Activated CD4-positive, alpha-beta T cell treated with anti-CD3 and anti-CD28 coated beads, Interleukin-2, amount 50 U/mL, for 16 hours (primary cell): ENCODE results near the gene SPAG4.

Source experiments
- DNase-seq: peaks from one replicate; pipeline ENCODE4 v3.0.0-alpha.2; 2020

The SPAG4 gene

DNA sequence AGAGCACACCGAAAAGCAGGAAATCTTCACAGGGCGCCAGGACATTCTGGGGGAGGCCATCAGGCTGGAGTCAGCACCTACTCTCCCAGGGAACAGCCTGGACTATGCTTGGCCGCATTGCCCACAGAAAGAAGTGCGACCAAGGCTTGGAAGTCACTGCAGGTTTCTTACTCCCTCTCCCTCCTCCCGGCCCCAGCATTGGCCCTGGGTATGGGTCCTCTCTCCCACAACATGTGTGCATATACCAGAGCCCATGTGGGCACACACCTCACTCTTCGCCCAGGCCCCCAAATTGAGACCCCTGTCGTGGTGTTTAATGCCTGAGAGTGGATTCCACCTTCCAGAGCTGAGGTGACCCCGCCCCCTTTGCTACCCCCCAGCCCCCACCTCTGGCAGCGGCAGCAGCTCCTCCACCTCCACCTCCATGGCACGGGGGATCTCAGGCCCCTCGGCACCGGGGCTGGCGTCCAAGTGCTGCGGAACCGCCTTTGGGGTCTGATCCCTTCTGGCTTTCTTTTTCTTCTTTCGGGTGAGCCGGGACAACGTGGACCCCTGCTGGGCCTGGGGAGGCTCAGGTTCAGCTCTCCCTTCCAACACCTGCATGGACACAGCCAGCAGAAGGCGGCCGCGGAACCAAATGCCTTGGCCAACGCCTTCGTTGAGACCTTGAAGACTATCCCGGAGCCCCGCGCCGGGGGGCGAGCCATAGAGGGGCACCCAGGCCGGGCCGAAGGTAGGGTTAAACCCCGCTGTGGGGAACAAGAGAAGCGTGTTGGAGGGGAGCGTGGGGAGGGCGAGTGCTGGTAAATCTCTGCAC is 15.2 kb upstream of the SPAG4 start:
- no peak for DNase-seq

DNA sequence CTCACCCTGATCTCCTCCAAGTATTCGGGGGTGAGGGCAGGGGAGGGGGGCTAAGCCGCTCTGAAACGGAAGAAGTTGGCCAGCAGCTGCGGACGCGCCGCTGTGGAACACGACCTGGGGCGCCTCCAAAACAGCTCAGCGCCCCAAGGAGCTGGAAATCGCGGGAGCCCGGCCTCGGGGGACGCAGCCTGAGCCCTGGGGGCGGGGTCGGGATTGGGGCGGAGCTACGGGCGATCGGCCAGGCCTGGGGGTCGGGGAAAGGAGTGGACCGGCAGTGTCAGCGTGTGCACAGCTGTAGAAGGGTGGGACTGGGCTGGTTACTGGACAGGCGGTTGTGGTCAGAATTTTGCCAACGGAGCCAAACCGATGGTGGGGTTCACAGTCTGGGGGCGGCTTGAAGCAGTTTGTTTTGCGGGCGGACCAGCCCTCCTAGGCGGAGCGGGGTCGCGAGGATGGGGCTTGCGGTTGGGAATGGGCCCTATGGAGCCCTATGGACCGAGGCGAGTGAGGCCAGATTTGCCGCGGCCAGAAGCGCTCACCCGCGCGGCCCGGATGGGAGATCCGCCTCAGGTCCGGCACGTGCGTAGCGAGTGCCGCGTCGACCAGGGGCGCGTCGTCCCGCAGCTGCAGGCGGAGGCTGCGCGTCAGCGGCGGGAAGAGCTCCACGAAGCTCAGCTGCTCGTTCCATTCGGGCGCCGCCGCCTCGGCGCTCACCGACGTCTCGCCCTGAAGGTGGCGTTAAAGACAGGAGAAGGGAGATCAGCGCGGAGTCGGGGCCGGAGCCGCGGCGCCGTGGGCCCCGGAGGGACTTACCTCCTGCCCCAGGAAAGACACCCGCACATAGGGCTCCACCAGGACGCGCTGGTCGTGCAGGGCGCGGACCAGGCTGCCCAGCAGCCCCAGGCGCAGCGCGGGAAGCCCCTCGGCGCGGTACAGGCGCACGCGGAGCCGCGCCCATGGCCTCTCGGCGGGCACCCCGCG is 14.3 kb upstream of the SPAG4 start:
- DNase-seq, result peak; percentile 79

DNA sequence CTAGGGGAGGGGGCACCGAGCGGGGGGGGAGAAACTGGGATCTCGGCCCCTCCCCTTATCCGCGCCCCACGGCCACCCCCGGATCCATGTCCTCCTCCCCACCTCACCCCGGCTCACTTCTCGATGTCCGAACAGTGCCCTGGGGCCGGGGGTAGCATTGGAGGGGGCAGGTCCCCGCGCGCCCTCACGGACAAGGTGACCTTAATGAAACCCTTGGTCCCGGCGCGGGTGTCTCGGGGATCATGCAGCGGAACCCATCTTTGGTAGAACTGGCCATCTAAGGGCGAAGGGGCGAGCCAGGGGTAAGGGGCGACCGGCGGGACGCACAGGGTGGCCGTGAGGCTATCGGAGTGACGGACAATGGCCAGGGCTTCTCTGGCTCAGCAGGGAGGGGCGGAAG is 13.6 kb upstream of the SPAG4 start:
- no peak for DNase-seq

DNA sequence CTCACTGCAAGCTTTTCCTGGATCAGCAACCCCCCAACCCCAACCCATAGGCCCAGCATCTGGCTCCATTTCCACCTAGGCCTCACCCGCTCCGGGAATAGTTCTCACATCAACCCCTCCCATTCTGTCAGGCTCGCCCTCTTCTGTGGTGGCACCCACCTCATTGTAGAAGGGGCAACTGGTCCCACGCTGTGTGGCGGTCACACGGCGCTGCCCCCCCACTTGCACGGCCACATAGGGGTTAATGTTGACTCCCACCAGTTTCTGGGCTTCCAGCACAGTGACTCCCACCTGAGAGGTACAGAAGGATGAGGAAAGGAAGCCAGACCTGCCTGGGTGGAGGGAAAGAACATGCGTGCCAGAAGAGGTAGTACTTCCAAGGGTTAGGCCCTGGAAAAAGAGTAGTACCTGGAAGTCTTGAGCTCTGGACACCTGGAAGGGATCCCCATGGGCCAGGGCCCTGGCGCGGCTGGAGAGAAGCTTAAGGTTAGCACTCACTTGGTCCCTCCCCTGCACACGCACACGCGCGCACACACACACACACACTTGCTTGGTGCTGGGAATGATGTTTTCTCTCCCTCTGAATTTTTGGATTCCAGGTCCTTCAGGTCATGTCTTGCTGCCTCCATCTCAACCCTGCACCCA is 12.7 kb upstream of the SPAG4 start:
- DNase-seq, result no peak

DNA sequence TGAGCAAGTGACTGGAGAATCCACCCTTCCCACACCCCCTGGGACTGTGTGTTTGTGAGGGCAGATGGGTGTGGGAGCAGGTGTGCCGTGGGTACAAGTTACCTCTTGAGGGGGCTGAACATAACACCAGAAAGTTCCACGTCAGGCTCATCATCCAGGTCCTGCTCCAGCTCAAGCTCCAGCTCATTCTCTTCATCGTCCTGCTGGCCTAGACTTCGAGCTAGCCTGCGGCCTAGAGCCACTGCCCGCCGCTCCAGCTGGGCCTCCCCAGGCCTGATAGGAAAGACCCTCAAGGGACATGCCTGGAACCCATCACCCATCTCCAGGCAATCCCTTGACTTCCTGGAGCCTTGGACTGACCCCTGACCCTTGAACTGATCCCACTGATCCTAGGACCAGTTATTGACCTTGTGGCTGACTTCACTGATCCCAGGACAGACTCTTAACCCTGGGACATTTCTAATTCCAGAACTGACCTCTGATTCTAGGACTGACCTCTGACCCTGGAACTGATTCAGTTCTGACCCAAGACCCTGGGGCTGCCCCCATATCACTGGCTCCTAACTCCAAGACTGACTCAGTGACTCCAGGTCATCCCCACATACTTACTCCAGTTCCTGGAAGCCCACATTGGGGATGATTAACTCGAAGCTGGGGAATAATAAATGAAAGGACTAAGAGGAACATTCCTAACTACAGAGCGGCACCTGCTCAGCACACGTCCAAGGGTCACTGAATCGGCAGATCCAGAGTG is 11.8 kb upstream of the SPAG4 start:
- DNase-seq, result no peak

DNA sequence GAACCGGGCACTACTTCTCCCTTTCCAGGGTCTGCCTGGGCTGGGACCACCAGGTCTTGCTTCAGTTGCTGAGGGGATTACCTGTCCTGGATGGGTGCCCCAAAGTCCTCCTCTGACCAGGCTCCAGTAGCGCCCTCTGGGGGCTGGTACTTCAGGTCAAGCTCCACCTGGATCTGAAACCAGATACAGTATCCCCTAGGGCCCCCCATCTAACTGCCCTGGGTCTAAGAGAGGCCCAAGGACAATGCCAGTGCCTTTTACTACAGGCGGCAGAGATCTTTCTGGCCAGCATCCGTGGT is 11.2 kb upstream of the SPAG4 start:
- peak; percentile 15 for DNase-seq

DNA sequence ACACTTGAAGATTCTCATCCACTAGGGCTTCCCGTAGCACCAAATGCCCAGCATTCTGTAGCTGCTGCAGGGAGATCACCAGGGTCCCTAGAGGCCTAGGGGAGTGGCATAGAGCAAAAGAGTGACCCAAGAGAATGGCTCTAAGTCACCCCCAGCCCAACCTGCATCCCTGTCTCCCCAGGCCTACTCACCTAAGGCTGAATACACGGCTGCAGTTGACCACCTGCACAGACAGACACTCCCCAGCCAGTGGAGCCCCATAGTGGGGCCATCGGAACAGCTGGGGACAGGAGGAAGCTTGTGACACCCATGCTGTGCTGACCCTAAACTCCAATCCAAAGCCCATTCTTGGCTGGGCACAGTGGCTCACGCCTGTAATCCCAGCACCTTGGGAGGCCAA is 9.5 kb upstream of the SPAG4 start:
- DNase-seq, result no peak

DNA sequence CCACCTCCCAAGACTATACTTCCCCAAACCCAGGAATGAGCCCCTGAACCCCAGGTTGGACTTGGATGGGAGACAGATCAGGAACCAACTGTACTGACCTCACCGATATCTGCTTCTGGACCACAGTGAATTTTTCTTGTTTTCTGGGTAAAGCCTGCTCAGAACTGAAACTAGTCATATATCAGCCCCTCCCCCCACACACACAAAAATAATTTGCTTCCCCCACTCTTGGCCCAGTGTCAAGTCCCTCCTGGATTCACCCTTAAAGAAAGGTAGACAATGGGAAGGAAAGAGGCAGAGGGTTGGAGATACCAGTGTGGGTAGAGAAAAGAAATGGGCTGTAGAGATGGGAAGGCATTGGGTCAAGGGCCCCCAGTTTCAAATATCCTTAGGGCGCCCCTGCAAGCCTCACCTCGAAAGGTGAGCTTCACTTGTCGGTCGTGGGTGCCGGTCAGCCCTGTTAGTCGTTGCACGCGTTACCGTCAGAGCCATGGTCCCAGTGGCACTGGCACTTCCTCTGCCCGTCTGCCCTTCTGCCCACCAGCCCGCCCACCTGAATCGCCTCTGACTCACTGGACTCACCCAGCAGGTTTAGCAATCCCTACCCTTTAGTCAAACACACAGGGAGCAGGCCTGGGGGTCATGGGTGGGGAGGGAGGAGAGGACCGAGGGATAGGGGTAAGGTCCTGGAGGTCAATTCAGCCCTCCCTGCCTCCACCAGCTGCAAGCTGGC is 8.5 kb upstream of the SPAG4 start:
- no peak for DNase-seq

DNA sequence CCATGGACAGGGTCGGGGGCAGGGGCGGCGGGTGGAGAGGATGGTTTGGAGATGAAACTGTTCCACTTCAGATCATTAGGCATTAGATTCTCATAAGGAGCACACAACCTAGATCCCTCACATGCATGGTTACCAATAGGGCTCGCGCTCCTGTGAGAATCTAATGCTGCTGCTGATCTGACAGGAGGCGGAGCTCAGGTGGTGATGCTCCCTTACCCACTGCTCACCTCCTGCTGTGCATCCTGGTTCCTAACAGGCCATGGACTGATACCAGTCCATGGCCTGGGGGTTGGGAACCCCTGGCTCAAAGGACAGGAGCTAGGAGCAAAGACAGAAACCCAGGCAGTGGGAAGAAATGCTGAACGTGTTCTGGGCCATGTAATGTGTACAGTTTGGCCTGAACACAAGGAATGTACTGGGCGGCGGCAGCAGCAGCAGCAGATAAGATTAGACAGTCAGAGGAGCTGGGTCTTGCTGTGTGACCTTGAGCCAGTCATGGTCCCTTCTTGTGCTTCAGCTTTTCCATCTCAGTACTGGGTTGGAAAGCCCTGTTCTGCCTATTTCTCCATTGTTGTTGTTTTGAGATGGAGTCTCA is 4.7 kb upstream of the SPAG4 start:
- no peak for DNase-seq

DNA sequence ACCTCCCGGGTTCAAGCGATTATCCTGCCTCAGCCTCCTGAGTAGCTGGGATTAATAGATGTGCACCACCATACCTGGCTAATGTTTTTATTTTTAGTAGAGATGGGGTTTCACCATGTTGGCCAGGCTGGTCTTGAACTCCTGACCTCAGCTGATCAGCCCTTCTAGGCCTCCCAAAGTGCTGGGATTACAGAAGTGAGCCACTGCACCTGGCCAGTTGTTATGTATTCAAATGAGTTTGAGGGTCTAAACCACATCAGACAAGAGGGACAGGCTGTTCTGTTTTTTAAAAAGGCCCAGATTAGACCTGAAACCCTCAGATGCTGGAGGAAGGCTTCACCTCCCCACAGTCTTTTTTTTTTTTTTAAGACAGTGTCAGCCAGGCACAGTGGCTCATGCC is 4.1 kb upstream of the SPAG4 start:
- no peak for DNase-seq

DNA sequence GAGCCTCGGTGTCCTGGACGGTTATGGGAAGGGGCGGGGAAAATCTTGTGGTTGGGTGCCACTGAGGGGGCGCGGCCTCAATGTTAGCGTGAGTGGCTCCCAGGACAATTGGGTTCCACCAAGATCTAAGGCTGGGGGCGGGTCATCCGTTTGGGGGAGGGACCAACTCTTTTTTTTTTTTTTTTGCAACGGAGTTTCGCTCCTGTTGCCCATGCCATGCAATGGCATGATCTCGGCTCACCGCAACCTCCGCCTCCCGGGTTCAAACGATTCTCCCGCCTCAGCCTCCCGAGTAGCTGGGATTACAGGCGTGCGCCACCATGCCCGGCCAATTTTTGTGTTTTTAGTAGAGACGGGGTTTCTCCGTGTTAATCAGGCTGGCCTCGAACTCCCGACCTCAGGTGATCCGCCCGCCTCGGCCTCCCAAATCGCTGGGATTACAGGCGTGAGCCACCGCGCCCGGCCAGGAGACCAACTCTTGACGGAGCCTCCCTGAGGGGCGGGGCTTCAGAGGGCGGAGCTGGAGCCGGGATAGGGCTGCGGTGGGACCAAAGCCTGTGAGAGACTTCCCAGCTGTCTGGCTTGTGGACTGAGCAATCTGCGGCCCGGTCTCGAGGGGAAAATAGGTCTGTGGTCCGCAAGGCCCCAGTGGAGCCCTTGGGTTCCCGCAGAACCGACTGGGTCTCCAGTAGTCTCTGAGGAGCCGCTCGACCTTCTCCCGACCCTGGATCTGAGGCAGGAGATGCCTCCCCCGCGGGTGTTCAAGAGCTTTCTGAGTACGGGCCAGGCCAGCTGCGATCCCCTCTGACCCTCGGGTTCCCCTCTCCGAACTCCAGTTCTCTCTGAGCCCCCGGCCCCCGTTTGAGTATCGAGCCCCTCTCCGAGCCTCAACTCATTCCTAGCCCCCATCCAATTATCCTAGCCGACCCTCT is 1.1 kb downstream of the SPAG4 start:
- peak; percentile 50 for DNase-seq

DNA sequence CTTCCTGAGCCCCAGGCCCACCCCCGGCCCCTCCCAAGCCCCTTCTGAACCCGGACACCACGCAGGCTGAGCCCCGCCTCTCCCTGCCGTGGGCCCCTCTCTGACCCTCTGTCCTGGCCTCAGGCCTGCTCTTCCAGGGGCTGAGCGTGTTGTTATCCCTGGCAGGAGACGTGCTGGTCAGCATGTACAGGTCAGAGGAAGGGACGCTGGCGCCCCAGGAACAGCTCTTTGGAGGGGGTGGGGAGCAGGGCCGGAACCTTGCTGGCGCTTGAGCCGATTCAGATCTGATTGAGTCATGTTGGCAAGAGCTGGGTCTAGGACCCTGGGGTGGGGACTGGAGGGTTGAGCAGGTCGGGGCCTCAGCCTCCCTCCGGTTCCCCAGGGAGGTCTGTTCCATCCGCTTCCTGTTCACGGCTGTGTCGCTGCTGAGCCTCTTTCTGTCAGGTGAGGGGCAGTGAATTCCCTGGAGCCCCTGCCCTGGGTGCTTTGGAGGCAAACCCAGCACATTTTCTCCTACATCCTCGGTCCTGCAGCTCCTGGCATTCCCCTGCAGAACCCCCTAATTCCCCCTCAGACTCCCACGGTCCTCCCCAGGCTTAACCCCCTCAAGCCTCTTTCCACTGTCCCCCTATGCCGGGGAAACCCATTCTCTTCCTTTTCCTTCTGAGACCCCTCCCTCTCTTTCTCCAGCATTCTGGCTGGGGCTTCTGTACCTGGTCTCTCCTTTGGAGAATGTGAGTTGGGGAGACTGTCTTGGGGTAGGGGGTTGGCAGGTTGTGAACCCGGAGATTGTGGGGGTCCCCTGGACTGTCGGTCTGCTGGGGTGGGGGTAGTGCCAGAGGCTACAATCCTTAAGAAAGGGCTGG is 2.0 kb downstream of the SPAG4 start:
- peak; percentile 57 for DNase-seq

DNA sequence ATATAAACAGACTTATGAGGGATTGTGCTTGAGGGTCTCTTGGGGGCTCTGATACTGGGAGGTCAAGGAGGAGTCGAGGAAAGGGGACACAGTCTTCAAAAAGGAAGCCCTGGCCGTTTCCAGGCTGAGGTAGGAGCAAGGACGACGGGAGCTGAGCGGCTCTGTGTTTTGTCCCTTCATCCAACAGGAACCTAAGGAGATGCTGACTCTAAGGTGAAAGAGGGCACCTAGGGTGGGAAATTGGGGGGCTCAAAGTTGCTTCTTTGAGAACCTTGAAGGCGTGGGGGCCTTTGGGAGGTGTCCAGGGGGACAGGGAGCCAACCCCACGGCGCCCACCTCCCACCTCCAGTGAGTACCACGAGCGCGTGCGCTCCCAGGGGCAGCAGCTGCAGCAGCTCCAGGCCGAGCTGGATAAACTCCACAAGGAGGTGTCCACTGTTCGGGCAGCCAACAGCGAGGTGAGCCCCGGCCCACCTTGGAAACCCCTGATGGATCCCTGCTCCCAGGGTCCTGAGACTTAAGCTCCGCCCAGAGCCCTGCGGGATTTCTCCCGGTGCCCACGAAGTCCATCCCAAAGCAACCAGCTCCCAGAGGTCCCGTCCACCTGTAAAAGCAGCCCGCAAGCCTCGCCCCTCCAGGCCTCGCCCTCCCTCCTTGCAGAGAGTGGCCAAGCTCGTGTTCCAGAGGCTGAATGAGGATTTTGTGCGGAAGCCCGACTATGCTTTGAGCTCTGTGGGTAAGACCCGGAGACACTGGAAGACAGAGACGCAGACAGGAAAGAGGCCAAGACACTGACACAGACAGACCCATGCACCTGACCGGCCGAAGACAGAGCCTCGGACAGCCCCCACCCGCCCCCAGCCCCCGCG is 2.9 kb downstream of the SPAG4 start:
- DNase-seq, result peak; percentile 27

DNA sequence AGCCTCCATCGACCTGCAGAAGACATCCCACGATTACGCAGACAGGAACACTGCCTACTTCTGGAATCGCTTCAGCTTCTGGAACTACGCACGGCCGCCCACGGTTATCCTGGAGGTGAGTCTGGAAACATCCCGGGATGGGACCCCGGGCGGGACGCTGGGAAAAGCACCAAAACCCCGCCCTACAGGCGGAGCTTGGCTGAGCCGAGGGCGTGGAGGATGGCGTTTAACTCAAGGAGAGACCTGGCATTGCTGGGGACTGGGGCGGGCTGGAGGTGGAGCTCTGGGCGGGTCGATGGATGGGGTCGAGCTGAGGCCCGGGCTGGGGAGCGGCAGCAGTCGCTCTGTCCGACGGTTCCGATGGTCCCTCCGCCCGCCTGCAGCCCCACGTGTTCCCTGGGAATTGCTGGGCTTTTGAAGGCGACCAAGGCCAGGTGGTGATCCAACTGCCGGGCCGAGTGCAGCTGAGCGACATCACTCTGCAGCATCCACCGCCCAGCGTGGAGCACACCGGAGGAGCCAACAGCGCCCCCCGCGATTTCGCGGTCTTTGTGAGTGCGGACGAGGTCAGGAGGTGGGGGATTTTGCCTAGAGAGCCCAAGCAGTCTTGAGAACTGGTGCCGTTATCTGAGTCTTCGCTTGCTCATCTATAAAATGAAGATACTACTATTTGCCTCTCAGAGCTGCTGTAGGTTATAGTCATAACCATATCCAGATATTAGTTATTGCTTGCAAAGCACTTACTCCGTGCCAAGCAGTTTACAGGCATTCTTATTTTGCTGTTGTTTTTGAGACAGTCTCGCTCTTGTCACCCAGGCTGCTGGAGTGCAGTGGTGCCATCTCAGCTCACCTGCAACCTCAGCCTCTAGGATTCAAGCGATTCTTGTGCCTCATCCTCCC is 3.8 kb downstream of the SPAG4 start:
- peak; percentile 92 for DNase-seq

DNA sequence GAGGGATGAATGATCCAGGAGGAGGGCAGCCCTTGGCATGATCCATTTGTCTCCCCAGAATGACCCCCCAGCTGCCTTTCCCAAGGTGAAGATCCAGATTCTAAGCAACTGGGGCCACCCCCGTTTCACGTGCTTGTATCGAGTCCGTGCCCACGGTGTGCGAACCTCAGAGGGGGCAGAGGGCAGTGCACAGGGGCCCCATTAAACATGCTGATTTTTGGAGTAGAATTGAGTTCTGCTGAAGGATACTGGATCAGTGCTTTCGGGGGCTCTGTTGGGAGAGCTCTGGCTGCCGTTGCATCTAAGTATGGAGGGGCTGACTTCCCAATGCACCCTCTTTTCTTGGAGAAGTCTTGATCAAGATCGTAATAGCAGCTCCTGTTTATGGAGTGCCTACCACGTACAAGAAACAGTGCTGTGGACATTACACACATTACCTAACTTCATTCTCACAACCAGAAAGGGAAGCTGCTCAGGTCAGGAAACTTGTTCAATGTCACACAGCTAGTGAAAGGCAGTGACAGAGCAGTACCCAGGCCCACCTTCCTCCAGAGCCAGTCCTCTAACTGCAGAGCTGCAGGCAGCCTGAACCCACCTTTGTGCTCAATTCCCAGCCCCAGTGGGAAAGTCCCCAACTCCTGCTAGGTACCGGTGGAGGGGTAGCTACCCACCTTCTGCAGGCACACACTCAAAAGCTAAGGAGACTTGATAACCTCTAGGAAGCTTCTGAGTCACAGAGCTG is 5.4 kb downstream of the SPAG4 start:
- DNase-seq, result no peak

DNA sequence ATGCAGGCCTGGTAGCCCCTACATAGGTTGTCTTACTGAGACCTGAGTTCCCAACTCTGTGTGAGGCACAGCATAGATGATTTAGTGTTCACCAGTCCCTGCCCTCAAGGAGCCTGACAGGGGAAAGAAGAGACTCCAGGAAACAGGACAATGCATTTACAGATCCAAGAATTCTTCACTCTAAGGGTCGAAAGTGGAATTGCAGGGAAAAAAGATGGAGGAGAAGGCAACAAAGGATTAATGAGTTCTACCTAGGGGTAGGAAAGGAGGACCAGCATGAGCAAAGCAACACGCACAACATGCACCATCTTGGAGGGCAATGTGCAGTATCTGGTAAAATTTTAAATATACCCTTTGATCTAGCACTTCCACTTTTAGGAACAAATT is 5.9 kb downstream of the SPAG4 start:
- DNase-seq, result no peak
